Endothelial cell of umbilical vein (primary cell): ENCODE results near the gene RNU7-1. TPM values are rescaled to one million over a fixed set of nuclear protein-coding genes. Genes with fewer than 3 reads are reported as not detected.

Experiments used
- BruUV-seq: library from RNA; stranded (reverse); fragments of 400-500 nt; replicated peaks from 2 replicates; lab custom pipeline; 2021; lab: Mats Ljungman, UMichigan
- CTCF ChIA-PET: fragments of 300-600, 350-600 bp; sonication (Branson Sonifier 250); formaldehyde crosslinking; loops from one replicate; lab custom pipeline; 2021; ENCODE audit warnings: antibody characterized with exemption, inconsistent platforms; lab: Charles Lee
- POLR2A ChIA-PET: fragments of 300-600, 350-600 bp; sonication (Branson Sonifier 250); formaldehyde crosslinking; loops from one replicate; lab custom pipeline; 2021; ENCODE audit warnings: antibody characterized with exemption, inconsistent platforms; lab: Charles Lee
- DNase-seq: peaks from one replicate; pipeline ENCODE4 v3.0.0-alpha.2; 2011; ENCODE audit warnings: low read depth, low spot score
- FAIRE-seq: peaks from 2 replicates; lab custom pipeline; 2011; peaks lifted over from hg19 to GRCh38; lab: Jason Lieb, UNC
- H2AFZ ChIP-seq: 2 replicates; pipeline ENCODE4 v1.6.0; 2012; ENCODE audit warnings: low read depth, low read length, control low read depth, inconsistent platforms
- H3K27ac ChIP-seq: 2 replicates; pipeline ENCODE4 v1.5.1; 2011; ENCODE audit warnings: low read depth, mild to moderate bottlenecking, control low read depth, low read length, moderate library complexity; ENCODE audit not compliant: insufficient read depth
- H3K27me3 ChIP-seq, 2 experiments: 2 replicates each; pipeline versions ENCODE4 v1.6.0 to v1.6.1; 2011; ENCODE audit warnings: low read length in 2 of 2, mixed read lengths in 1 of 2; ENCODE audit not compliant: control insufficient read depth in 2 of 2, insufficient read depth in 2 of 2
- H3K36me3 ChIP-seq, 2 experiments: 2 replicates in 1 of 2; 3 replicates in 1 of 2; pipeline ENCODE4 v1.5.1; 2011; ENCODE audit warnings: low read length in 2 of 2, mild to moderate bottlenecking in 1 of 2, moderate library complexity in 1 of 2; ENCODE audit not compliant: control insufficient read depth in 2 of 2, insufficient read depth in 2 of 2; ENCODE audit errors: extremely low read depth in 1 of 2
- H3K4me1 ChIP-seq: 3 replicates; pipeline ENCODE4 v1.5.1; 2011; ENCODE audit warnings: mild to moderate bottlenecking, low read length; ENCODE audit not compliant: control insufficient read depth, insufficient read depth; ENCODE audit errors: extremely low read depth
- H3K4me2 ChIP-seq: 2 replicates; pipeline ENCODE4 v1.6.1; 2011; ENCODE audit warnings: low read length, control low read depth, mixed read lengths; ENCODE audit not compliant: insufficient read depth
- H3K4me3 ChIP-seq, 3 experiments: fragments of 200-600 bp in 1 of 3; sonication (generic), shearing (Covaris generic) in 1 of 3; replicated peaks in 1 of 3; 2 replicates each; pipeline ENCODE4 v1.5.1; 2011 to 2016; ENCODE audit warnings: control low read depth in 3 of 3, low read length in 3 of 3, mild to moderate bottlenecking in 2 of 3, inconsistent platforms in 1 of 3, low read depth in 1 of 3, moderate library complexity in 1 of 3; ENCODE audit not compliant: insufficient read depth in 1 of 3
- H3K79me2 ChIP-seq: 2 replicates; pipeline ENCODE4 v1.6.0; 2012; ENCODE audit warnings: low read length, inconsistent platforms; ENCODE audit not compliant: control insufficient read depth, insufficient read depth
- H3K9ac ChIP-seq: replicated peaks from 2 replicates; pipeline ENCODE3; 2011; ENCODE audit warnings: low read length, control low read depth; ENCODE audit not compliant: insufficient read depth; ENCODE audit errors: extremely low read depth
- H3K9me1 ChIP-seq: replicated peaks from 3 replicates; pipeline ENCODE4 v1.6.0; 2011; ENCODE audit warnings: mild to moderate bottlenecking, low read length; ENCODE audit not compliant: control insufficient read depth, insufficient read depth; ENCODE audit errors: extremely low read depth
- H3K9me3 ChIP-seq: replicated peaks from 2 replicates; pipeline ENCODE4 v1.5.1; 2012; ENCODE audit warnings: low read length, inconsistent platforms; ENCODE audit not compliant: control insufficient read depth, insufficient read depth
- H4K20me1 ChIP-seq: replicated peaks from 2 replicates; pipeline ENCODE3; 2011; ENCODE audit warnings: mild to moderate bottlenecking, low read length; ENCODE audit not compliant: control insufficient read depth, insufficient read depth; ENCODE audit errors: extremely low read depth
- FOS ChIP-seq: IDR thresholded peaks from 2 replicates; pipeline ENCODE4 v1.6.1; 2011; ENCODE audit warnings: mild to moderate bottlenecking, low read length, moderate library complexity, borderline replicate concordance; ENCODE audit not compliant: insufficient read depth
- GATA2 ChIP-seq: IDR thresholded peaks from 2 replicates; pipeline ENCODE4 v1.7.0; 2011; ENCODE audit warnings: low read depth, mild to moderate bottlenecking, moderate library complexity, mixed read lengths, low read length; ENCODE audit not compliant: insufficient read length, insufficient read depth
- JUN ChIP-seq: IDR thresholded peaks from 2 replicates; pipeline ENCODE4 v1.6.1; 2011; ENCODE audit warnings: borderline replicate concordance, low read depth; ENCODE audit not compliant: insufficient read length, insufficient read depth
- POLR2A ChIP-seq: IDR thresholded peaks from 2 replicates; pipeline ENCODE4 v1.6.1; 2012; ENCODE audit warnings: low read depth, mild to moderate bottlenecking, control low read depth, low read length
- POLR2AphosphoS5 ChIP-seq: IDR thresholded peaks from 2 replicates; pipeline ENCODE4 v1.6.1; 2012; ENCODE audit warnings: low read depth, mild to moderate bottlenecking, control low read depth, low read length, moderate library complexity; ENCODE audit not compliant: insufficient read depth
- dilution Hi-C: fragments of 300-500 bp; cut with MboI; formaldehyde crosslinking; loops from one replicate; pipeline ENCODE4 v1.15.0; 2019; ENCODE audit warnings: low sequenced_read_pairs; ENCODE audit not compliant: extremely low pct_ligation_motif_present
- intact Hi-C: fragments of 100-400 bp; cut with micrococcal nuclease; formaldehyde crosslinking; loops from one replicate; pipeline ENCODE4 v1.10.0; 2022
- polyA plus RNA-seq, 4 experiments: library from polyadenylated mRNA; depleted of rRNA in 3 of 4; stranded (reverse) in 3 of 4; unstranded in 1 of 4; fragments of >200 nt; gene quantifications; 2 replicates each; pipeline versions ENCODE4 v1.2.1 to v1.2.3, GENCODE V29; 2011 to 2012; ENCODE audit warnings: missing spikeins in 1 of 4
- total RNA-seq: library from RNA; stranded (reverse); gene quantifications from 2 replicates; pipeline ENCODE4 v1.2.3, GENCODE V29; 2021
- TF ChIP-seq, protein P1 (sequence below): IDR thresholded peaks from 2 replicates; pipeline ENCODE4 v1.6.1; 2011; ENCODE audit not compliant: insufficient read depth, insufficient read length
- TF ChIP-seq, protein P2 (sequence below), 2 donors: IDR thresholded peaks; 1 replicate in 1 of 2; 2 replicates in 1 of 2; pipeline ENCODE4 v1.5.1; 2011; ENCODE audit warnings: low read length in 2 of 2, mild to moderate bottlenecking in 2 of 2, moderate library complexity in 2 of 2, control low read depth in 1 of 2, inconsistent platforms in 1 of 2, low read depth in 1 of 2; ENCODE audit not compliant: insufficient read depth in 1 of 2; ENCODE audit errors: extremely low read depth in 1 of 2

Gene RNU7-1
- total and polyA plus RNA-seq, 2 donors (not counting 3 experiments of a cell fraction or from before 2014, with no cell fraction given), result not detected

DNA sequence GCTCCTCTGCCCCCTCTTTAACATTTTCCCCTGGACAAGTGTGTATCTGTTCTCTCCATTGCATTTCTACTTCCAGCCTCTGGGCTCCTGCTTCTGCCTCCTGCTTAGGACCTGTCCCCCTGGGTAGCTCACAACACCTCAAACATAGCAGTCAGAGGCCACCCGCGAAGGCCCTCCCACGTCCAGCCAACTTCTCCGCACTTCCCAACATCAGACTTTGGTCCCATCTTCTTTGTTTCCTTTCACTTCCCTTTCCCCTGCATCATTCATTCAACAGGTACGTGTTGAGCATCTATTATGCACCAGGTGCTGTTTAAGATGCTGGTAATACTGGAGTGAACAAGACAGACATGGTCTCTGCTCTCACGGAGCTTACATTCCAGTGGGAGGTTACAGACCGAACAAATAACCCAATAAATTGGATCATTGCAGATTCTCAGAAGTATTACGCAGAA lies 3.3 kb downstream of the RNU7-1 start:
- no TSS peak for BruUV-seq
- Histone ChIP-seq H3K79me2 (no peaks in the 10 kb centered on the region), H3K27me3 (no peaks in the 10 kb centered on the region), H3K4me2 (no peak overlapping the region), H2AFZ (no peak overlapping the region), H4K20me1 (no peaks in the 10 kb centered on the region), H3K9me3 (no peaks in the 10 kb centered on the region), H3K9me1 (no peaks in the 10 kb centered on the region), H3K4me1 (peaks cover 15% of the 10 kb centered on the region), H3K4me3 (no peak overlapping the region), H3K36me3 (no peaks in the 10 kb centered on the region), H3K27ac (no peak overlapping the region), H3K9ac (no peak overlapping the region)
- FAIRE-seq (no peak), DNase-seq (no peak)
- intact Hi-C loops (no loop called here), dilution Hi-C loops (no loop called here)
- TF ChIP-seq, protein P1, sequence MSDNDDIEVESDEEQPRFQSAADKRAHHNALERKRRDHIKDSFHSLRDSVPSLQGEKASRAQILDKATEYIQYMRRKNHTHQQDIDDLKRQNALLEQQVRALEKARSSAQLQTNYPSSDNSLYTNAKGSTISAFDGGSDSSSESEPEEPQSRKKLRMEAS, result no peak
- no peak for TF ChIP-seq JUN
- no peak for TF ChIP-seq POLR2A
- TF ChIP-seq FOS, result no peak
- TF ChIP-seq, protein P2, sequence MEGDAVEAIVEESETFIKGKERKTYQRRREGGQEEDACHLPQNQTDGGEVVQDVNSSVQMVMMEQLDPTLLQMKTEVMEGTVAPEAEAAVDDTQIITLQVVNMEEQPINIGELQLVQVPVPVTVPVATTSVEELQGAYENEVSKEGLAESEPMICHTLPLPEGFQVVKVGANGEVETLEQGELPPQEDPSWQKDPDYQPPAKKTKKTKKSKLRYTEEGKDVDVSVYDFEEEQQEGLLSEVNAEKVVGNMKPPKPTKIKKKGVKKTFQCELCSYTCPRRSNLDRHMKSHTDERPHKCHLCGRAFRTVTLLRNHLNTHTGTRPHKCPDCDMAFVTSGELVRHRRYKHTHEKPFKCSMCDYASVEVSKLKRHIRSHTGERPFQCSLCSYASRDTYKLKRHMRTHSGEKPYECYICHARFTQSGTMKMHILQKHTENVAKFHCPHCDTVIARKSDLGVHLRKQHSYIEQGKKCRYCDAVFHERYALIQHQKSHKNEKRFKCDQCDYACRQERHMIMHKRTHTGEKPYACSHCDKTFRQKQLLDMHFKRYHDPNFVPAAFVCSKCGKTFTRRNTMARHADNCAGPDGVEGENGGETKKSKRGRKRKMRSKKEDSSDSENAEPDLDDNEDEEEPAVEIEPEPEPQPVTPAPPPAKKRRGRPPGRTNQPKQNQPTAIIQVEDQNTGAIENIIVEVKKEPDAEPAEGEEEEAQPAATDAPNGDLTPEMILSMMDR (IDR thresholded peaks at IDR 0.05; ENCODE audit: extremely low read depth in 1 of 2, insufficient read depth in 1 of 2, low read depth in 1 of 2, low read length in 2 of 2), result no peak
- no peak for TF ChIP-seq POLR2AphosphoS5
- TF ChIP-seq GATA2, result no peak
- POLR2A ChIA-PET, result interaction anchor here (0.6 kb wide), 1 partner anchor 80 kb away, joined by 6 read pairs; no protein-coding TSS in a partner anchor
- CTCF ChIA-PET, result interaction anchor here (1.0 to 6.0 kb wide), 4 partner anchors 18 to 164 kb away, joined by 6 to 124 read pairs (median 43); partner anchors contain the start of gene C1RL
